Rectal smooth muscle tissue (tissue), 1 donor: ENCODE measurements around the gene RUNX1.

Source experiments
- H3K27ac ChIP-seq: one replicate; pipeline ENCODE4 v1.7.0; 2013; ENCODE audit warnings: low read depth, low read length, inconsistent platforms
- H3K27me3 ChIP-seq: one replicate; pipeline ENCODE4 v1.7.0; 2013; ENCODE audit warnings: low read length; ENCODE audit not compliant: control insufficient read depth, insufficient read depth
- H3K36me3 ChIP-seq: one replicate; pipeline ENCODE4 v1.7.0; 2013; ENCODE audit warnings: low read length; ENCODE audit not compliant: control insufficient read depth, insufficient read depth
- H3K4me1 ChIP-seq: one replicate; pipeline ENCODE4 v1.7.0; 2013; ENCODE audit warnings: low read length; ENCODE audit not compliant: control insufficient read depth, insufficient read depth
- H3K4me3 ChIP-seq: one replicate; pipeline ENCODE4 v1.7.0; 2013; ENCODE audit warnings: low read length
- H3K9ac ChIP-seq: one replicate; pipeline ENCODE4 v1.7.0; 2013; ENCODE audit warnings: low read length

Gene RUNX1

DNA sequence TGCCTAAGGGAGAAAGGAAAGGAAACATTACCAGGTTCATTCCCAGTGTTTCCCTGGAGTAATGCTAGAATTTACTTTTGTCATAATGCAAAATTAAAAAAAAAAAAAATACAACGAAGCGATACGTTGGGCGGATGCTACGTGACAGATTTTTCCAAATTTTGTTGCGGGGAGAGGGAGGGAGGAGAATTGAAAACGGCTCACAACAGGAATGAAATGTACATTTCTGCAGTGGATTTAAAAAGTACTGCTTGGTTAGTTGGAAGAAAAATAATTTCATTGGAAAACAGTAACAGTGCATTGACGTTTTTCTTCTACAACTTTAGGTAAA lies 157.5 kb downstream of the RUNX1 start:
- Histone ChIP-seq H3K27me3 (peaks cover 7% of the 10 kb centered on the region), H3K27ac (no peak overlapping the region), H3K36me3 (no peaks in the 10 kb centered on the region), H3K4me1 (peaks cover 3% of the 10 kb centered on the region), H3K9ac (no peak overlapping the region), H3K4me3 (no peak overlapping the region)

DNA sequence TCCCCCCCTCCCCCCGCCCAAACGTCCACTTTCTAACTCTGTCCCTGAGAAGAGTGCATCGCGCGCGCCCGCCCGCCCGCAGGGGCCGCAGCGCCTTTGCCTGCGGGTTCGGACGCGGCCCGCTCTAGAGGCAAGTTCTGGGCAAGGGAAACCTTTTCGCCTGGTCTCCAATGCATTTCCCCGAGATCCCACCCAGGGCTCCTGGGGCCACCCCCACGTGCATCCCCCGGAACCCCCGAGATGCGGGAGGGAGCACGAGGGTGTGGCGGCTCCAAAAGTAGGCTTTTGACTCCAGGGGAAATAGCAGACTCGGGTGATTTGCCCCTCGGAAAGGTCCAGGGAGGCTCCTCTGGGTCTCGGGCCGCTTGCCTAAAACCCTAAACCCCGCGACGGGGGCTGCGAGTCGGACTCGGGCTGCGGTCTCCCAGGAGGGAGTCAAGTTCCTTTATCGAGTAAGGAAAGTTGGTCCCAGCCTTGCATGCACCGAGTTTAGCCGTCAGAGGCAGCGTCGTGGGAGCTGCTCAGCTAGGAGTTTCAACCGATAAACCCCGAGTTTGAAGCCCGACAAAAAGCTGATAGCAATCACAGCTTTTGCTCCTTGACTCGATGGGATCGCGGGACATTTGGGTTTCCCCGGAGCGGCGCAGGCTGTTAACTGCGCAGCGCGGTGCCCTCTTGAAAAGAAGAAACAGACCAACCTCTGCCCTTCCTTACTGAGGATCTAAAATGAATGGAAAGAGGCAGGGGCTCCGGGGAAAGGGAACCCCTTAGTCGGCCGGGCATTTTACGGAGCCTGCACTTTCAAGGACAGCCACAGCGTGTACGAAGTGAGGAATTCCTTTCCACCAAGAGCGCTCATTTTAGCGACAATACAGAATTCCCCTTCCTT lies 158.1 kb downstream of the RUNX1 start:
- no peak overlapping the region for H3K27ac ChIP-seq
- H3K4me1 ChIP-seq, result peaks cover 3% of the 10 kb centered on the region
- no peaks in the 10 kb centered on the region for H3K36me3 ChIP-seq
- H3K4me3 ChIP-seq, result peak overlapping the region; percentile 78
- no peak overlapping the region for H3K9ac ChIP-seq
- peaks cover 11% of the 10 kb centered on the region for H3K27me3 ChIP-seq

DNA sequence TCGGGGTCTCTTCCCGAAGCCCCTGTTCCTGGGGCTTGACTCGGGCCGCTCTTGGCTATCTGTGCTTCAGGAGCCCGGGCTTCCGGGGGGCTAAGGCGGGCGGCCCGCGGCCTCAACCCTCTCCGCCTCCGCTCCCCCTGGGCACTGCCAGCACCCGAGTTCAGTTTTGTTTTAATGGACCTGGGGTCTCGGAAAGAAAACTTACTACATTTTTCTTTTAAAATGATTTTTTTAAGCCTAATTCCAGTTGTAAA lies 158.7 kb downstream of the RUNX1 start:
- Histone ChIP-seq H3K4me3 (peak overlapping the region; percentile 78), H3K9ac (no peak overlapping the region), H3K27ac (no peak overlapping the region), H3K36me3 (no peaks in the 10 kb centered on the region), H3K4me1 (peaks cover 3% of the 10 kb centered on the region), H3K27me3 (peaks cover 15% of the 10 kb centered on the region)

DNA sequence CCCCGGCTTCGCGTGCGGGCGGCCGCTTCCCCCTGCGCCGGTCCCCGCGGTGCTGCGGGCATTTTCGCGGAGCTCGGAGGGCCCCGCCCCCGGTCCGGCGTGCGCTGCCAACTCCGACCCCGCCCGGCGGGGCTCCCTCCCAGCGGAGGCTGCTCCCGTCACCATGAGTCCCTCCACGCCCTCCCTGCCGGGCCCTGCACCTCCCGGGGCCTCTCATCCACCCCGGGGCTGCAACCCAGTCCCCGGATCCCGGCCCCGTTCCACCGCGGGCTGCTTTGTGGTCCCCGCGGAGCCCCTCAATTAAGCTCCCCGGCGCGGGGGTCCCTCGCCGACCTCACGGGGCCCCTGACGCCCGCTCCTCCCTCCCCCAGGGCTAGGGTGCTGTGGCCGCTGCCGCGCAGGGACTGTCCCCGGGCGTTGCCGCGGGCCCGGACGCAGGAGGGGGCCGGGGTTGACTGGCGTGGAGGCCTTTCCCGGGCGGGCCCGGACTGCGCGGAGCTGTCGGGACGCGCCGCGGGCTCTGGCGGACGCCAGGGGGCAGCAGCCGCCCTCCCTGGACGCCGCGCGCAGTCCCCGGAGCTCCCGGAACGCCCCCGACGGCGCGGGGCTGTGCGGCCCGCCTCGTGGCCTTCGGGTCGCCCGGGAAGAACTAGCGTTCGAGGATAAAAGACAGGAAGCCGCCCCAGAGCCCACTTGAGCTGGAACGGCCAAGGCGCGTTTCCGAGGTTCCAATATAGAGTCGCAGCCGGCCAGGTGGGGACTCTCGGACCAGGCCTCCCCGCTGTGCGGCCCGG lies 159.2 kb downstream of the RUNX1 start:
- Histone ChIP-seq H3K27ac (peak overlapping the region; percentile 78), H3K4me1 (peaks cover 3% of the 10 kb centered on the region), H3K27me3 (peaks cover 19% of the 10 kb centered on the region), H3K9ac (no peak overlapping the region), H3K4me3 (peak overlapping the region; percentile 78), H3K36me3 (no peaks in the 10 kb centered on the region)

DNA sequence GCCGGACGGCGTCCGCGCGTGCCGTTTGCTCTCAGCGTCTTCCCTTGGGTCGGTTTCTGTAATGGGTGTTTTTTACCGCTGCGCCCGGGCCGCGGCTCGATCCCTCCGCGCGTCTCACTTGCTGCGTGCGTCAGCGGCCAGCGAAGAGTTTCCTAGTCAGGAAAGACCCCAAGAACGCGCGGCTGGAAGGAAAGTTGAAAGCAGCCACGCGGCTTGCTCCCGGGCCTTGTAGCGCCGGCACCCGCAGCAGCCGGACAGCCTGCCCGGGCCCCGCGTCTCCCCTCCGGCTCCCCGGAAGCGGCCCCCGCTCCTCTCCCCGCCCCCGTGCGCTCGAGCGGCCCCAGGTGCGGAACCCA lies 159.8 kb downstream of the RUNX1 start:
- Histone ChIP-seq H3K4me3 (peak overlapping the region; percentile 78), H3K36me3 (no peaks in the 10 kb centered on the region), H3K9ac (peak overlapping the region; percentile 39), H3K27ac (peak overlapping the region; percentile 78), H3K27me3 (peaks cover 19% of the 10 kb centered on the region), H3K4me1 (peaks cover 3% of the 10 kb centered on the region)

DNA sequence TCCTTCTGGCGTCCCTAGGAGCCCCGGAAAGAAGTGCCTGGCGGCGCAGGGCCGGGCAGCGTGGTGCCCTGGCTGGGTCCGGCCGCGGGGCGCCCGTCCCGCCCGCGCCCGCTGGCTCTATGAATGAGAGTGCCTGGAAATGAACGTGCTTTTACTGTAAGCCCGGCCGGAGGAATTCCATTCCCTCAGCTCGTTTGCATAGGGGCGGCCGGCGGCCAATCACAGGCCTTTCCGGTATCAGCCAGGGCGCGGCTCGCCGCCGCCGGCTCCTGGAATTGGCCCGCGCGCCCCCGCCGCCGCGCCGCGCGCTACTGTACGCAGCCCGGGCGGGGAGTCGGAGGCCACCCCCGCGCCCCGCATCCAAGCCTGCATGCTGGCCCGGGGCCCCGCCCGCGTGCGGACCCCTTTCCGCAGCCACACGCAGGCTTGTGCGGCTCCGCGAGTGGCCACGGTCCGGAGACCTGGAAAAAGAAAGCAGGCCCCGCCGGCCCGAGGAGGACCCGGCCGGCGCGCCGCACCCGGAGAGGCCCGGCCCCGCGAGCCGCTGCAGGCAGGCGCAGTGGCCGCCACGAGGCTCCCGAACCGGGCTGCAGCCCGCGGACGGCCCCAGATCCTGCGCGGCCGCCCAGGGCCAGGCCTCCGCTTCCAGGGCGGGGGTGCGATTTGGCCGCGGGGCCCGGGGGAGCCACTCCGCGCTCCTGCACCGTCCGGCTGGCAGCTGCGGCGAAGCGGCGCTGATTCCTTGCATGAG lies 160.4 kb downstream of the RUNX1 start:
- peak overlapping the region; percentile 39 for H3K9ac ChIP-seq
- peak overlapping the region; percentile 78 for H3K27ac ChIP-seq
- H3K27me3 ChIP-seq, result peaks cover 19% of the 10 kb centered on the region
- H3K4me1 ChIP-seq, result peaks cover 3% of the 10 kb centered on the region
- H3K36me3 ChIP-seq, result no peaks in the 10 kb centered on the region
- peak overlapping the region; percentile 78 for H3K4me3 ChIP-seq

DNA sequence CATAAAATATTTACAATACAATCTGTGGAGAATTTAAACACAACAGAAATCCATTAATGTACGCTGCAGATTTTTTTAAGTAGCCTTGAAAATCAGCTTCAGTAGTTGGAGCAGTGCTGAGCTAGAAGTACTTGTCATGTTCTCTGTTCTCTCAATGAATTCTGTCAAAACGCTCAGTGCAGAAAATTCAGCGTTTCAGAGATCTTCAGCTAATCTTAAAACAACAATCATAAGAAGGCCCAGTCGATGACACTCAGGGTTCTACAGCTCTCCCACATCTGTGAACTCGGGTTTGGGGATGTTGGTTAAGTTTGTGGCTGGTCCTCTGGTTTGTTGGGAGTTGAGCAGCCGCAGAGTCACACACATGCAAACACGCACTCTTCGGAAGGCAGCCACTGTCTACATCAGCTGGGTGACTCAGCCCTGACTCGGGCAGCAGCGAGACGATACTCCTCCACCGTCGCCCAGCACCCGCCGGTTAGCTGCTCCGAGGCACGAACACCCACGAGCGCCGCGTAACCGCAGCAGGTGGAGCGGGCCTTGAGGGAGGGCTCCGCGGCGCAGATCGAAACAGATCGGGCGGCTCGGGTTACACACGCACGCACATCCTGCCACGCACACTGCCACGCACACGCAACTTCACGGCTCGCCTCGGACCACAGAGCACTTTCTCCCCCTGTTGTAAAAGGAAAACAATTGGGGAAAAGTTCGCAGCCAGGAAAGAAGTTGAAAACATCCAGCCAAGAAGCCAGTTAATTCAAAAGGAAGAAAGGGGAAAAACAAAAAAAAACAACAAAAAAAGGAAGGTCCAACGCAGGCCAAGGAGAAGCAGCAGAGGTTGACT lies 161.2 kb downstream of the RUNX1 start:
- Histone ChIP-seq H3K4me3 (peak overlapping the region; percentile 78), H3K27ac (peak overlapping the region; percentile 47), H3K27me3 (peaks cover 19% of the 10 kb centered on the region), H3K9ac (no peak overlapping the region), H3K4me1 (peaks cover 3% of the 10 kb centered on the region), H3K36me3 (no peaks in the 10 kb centered on the region)

DNA sequence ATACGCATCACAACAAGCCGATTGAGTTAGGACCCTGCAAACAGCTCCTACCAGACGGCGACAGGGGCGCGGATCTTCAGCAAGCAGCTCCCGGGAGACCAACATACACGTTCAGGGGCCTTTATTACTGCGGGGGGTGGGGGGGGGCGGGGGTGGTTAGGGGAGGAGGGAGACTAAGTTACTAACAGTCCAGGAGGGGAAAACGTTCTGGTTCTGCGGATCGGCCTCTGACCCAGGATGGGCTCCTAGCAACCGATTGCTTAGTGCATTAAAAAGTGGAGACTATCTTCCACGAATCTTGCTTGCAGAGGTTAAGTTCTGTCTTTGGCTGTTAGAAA lies 162.0 kb downstream of the RUNX1 start:
- Histone ChIP-seq H3K27ac (no peak overlapping the region), H3K4me1 (peaks cover 3% of the 10 kb centered on the region), H3K4me3 (peak overlapping the region; percentile 78), H3K36me3 (no peaks in the 10 kb centered on the region), H3K27me3 (peaks cover 19% of the 10 kb centered on the region), H3K9ac (peak overlapping the region; percentile 32)

DNA sequence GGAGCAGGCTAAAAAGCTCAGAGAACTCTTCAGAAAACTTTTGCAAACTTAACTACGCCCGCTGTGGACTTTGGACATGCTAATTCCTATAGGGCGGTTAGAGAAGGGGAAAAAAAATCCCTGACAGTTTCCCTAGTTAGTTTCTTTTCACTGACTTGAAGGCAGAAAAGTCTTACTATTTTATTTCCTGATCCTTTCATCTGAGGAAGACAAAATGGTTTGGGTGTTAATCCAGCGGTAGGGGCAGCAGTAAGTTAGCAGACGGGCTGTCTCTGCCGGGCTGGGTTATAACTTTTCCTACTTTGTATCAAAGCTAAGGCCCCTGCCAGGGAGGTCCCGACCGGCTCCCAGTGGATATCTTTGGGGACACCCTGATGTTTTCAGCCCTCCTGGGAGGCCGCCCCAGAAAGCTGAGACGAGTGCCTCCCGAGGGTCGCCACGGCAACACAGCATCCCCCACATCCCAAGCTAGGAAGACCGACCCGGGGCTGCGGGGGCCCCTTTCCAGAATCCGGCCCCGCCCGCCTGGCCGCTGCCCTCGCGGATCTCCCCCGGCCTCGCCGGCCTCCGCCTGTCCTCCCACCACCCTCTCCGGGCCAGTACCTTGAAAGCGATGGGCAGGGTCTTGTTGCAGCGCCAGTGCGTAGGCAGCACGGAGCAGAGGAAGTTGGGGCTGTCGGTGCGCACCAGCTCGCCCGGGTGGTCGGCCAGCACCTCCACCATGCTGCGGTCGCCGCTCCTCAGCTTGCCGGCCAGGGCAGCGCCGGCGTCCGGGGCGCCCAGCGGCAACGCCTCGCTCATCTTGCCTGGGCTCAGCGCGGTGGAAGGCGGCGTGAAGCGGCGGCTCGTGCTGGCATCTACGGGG lies 162.6 kb downstream of the RUNX1 start:
- H3K4me1 ChIP-seq, result peaks cover 3% of the 10 kb centered on the region
- H3K9ac ChIP-seq, result peak overlapping the region; percentile 32
- H3K4me3 ChIP-seq, result peak overlapping the region; percentile 76
- peaks cover 19% of the 10 kb centered on the region for H3K27me3 ChIP-seq
- H3K27ac ChIP-seq, result peak overlapping the region; percentile 57
- H3K36me3 ChIP-seq, result no peaks in the 10 kb centered on the region

DNA sequence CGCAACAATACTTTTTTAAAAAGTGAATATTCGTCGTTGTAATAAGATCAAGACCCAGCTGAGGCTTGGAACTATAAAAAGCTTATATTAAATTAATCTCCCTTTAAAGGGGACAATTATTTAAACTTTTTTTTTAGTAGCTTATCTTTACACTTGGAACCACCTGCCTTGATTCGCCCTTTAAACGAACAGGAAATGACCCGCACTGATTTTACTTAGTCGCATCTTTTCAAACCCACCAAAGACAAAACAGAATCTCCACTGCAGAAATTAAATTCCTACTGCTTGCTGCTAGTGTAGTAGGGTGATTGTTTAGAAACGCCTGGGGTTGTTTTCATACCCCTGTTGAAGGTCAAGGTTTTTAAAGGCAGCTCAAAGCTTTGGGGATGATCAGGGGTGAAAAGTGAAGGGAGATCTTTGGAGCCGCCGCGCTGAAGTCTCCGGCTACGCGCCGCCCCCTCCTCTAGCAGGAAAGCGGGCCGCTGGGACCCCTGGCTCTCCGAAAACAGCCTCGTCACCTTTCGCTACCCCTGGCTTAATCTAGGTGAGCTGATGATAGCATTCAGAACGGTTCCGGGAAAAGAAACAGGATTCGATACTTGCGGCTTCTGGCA lies 163.4 kb downstream of the RUNX1 start:
- Histone ChIP-seq H3K9ac (peak overlapping the region; percentile 16), H3K4me1 (peaks cover 3% of the 10 kb centered on the region), H3K27ac (peak overlapping the region; percentile 27), H3K27me3 (peaks cover 15% of the 10 kb centered on the region), H3K4me3 (peak overlapping the region; percentile 76), H3K36me3 (no peaks in the 10 kb centered on the region)

DNA sequence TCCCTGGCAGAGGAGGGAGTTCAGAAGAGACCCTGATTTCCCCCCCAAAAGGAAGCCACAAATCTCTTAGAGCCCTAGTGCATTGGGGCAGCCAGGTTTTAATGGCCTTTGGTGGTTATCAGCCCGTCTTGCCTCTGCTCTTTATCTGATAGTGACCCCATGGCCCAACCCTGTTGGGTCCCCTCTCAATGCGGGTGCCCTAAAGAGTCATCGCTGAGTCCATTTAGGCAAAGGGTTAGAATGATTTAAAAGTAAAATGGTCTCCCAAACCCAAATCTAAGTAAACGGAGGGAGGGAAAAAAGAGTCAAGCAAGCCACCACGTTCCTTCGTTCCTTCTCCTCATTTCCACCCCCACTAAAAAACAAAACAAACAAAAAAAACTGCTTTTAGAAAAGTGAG lies 164.0 kb downstream of the RUNX1 start:
- Histone ChIP-seq H3K36me3 (no peaks in the 10 kb centered on the region), H3K4me1 (peaks cover 3% of the 10 kb centered on the region), H3K27ac (no peak overlapping the region), H3K4me3 (peak overlapping the region; percentile 76), H3K9ac (no peak overlapping the region), H3K27me3 (peaks cover 15% of the 10 kb centered on the region)
